Mucosa of descending colon (tissue), 3 donors: Measurements from ENCODE around the gene FMO3. TPM values are rescaled to one million over a fixed set of nuclear protein-coding genes. Genes with fewer than 3 reads are reported as not detected.

Source experiments
- ATAC-seq: fragments of 200-7000 bp; cut with Tn5 transposase; one replicate; pipeline ENCODE4 v1.9.1; 2020; ENCODE audit warnings: mild to moderate bottlenecking, moderate library complexity
- DNase-seq, 3 donors: peaks; one replicate each; pipeline ENCODE4 v3.0.0-alpha.2; 2020
- H3K36me3 ChIP-seq: fragments of 200-600 bp; one replicate; pipeline ENCODE4 v1.8.0; 2021; ENCODE audit warnings: low read depth, mild to moderate bottlenecking
- H3K4me1 ChIP-seq: fragments of 200-600 bp; one replicate; pipeline ENCODE4 v1.8.0; 2021; ENCODE audit warnings: low read depth, mild to moderate bottlenecking
- H3K4me3 ChIP-seq: fragments of 200-600 bp; one replicate; pipeline ENCODE4 v1.8.0; 2021; ENCODE audit warnings: mild to moderate bottlenecking
- H3K9me3 ChIP-seq: fragments of 200-600 bp; one replicate; pipeline ENCODE4 v1.8.0; 2021; ENCODE audit warnings: mild to moderate bottlenecking
- CTCF ChIP-seq: fragments of 200-600 bp; IDR thresholded peaks from one replicate; pipeline ENCODE4 v1.8.0; 2022; ENCODE audit warnings: antibody characterized with exemption, mild to moderate bottlenecking
- intact Hi-C, 2 donors: fragments of 100-400 bp; cut with DNase I in 1 of 2; cut with micrococcal nuclease in 1 of 2; formaldehyde crosslinking; loops; one replicate each; pipeline versions ENCODE4 v1.11.0 to v1.11.1; 2022; cut with DNase I, micrococcal nuclease
- long read RNA-seq, 2 donors: library from polyadenylated mRNA; unstranded; transcript quantifications; one replicate each; pipeline ENCODE4 v2.0.0, GENCODE V29; 2019 to 2021
- total RNA-seq, 3 donors: library from RNA; stranded (reverse); fragmentation: NEBNext Ultra II Directional in 2 of 3; extraction: Animal tissue kit (Norgen Biotek cat#: 25700) in 2 of 3; gene quantifications; one replicate each; pipeline versions ENCODE4 v1.2.1 to v1.2.4, GENCODE V29; 2021 to 2023
- donor health status: DM: no; HTN: no; CAD: no; lungs with moderate emphysema.
- donor health status: DM: no; HTN: no; CAD: no.
- donor health status: DM: no; HTN: yes; CAD: no.

The FMO3 gene
- under 1 TPM; 0.22 to 0.63 (median 0.38) TPM for total RNA-seq
- long read RNA-seq, donor 1, partial matches to known transcripts, result 0 of 2 reads
- long read RNA-seq, donor 1, other reads (novel, unspliced or antisense), result 2 of 2 reads
- long read RNA-seq, donor 2, partial matches to known transcripts, result 1 of 1 reads
- long read RNA-seq, donor 2, other reads (novel, unspliced or antisense), result 0 of 1 reads

DNA sequence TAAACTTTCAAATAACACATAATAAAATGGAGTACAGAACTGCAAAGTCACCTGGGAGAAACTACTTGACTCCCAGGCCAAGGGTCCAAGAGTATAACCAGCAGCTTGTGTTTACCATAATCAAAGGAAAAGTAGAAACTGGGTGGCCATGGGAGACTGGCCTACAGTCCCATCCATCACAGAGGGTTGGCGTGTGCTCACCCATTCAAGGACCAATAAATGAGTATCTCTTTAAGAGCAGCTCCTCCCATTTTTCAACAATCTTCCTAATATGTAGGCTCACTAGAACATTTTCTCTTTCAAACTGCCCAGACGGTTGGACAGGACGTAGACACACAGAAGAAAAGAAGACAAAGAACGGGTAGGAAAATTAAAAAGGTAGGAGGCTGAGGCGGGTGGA is at the start of gene FMO3:
FMO3 (plus strand) TSS at position 302 of the 400 bp plus-strand sequence. CDS start 1,754 bp downstream, outside the sequence.
- H3K36me3 ChIP-seq, result no peaks in the 10 kb centered on the region
- H3K4me3 ChIP-seq, result no peak within 1 kb of the TSS
- no peaks in the 10 kb centered on the region for H3K4me1 ChIP-seq
- DNase-seq, result no peak
- no peak for ATAC-seq
- no peak for TF ChIP-seq CTCF
- no peaks in the 10 kb centered on the region for H3K9me3 ChIP-seq
- intact Hi-C loops, result no loop called here

DNA sequence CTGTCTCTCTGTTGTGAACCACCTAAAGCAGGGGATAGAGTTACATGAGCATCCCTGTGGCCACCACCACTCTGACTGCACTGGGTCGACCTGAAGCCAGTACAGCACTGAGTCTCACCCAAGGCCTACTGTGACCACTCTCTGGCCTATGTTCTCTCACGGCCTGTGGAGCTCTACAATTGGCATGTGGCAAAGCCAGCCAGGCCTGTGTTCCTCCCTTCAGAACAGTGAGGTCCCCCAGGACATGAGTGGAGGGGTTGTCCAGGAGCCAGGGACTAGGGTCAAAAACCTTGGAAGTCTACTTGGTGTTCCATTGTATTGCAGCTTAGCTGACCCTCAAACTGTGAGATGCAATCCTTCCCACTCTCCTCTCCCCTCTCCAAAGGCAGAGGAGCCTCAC is 42.7 kb upstream of the FMO3 start:
- H3K4me1 ChIP-seq, result no peaks in the 10 kb centered on the region
- H3K9me3 ChIP-seq, result no peaks in the 10 kb centered on the region
- DNase-seq (no peak), ATAC-seq (no peak)
- H3K36me3 ChIP-seq, result no peaks in the 10 kb centered on the region
- H3K4me3 ChIP-seq, result no peak overlapping the region
- intact Hi-C loops, result no loop called here
- TF ChIP-seq CTCF, result no peak

- no peak for TF ChIP-seq CTCF
- H3K4me1 ChIP-seq, result no peaks in the 10 kb centered on the region
- H3K36me3 ChIP-seq, result no peaks in the 10 kb centered on the region
- ATAC-seq (no peak), DNase-seq (no peak)
- no peak overlapping the region for H3K4me3 ChIP-seq
- no peaks in the 10 kb centered on the region for H3K9me3 ChIP-seq
- intact Hi-C loops, result no loop called here
Observed at GRCh38 chr1:171052977-171053376, 37.7 kb upstream of the FMO3 start.

- TF ChIP-seq CTCF, result no peak
- no peaks in the 10 kb centered on the region for H3K4me1 ChIP-seq
- ATAC-seq (no peak), DNase-seq (no peak)
- H3K9me3 ChIP-seq, result no peaks in the 10 kb centered on the region
- H3K4me3 ChIP-seq, result no peak overlapping the region
- no peaks in the 10 kb centered on the region for H3K36me3 ChIP-seq
- intact Hi-C loops, result no loop called here
Observed at GRCh38 chr1:171055966-171056643, 34.6 kb upstream of the FMO3 start.

DNA sequence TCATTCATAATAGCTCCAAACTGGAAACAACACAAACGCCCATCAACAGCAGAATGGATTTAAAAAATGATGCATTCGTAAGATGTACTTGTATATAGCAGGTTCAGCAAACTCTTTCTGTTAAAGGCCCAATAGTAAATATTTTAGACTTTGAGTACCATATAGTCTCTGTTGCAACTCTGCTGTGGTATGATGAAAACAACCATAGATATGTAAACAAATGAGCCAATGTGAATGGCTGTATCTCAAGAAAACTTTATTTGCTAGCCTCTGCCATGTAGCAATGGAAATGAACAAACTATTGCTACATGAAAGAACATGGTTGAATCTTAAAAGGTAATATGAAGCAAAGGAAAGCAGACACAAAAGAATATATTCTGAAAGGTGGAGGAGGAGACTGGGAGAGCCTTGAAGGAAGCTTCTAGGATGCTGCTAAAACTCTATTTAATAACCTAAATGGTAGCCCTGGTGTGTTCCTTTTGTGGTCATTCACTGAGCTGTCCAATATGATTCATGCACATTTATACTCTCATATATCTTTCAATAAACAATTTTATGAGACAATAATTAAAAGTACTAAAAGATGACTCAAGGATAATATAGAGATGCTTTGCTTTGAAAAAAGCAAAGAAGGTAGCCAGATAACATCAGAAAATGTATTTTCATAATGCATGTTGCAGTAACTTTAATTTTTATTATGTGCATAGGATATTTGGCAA is 29.1 kb upstream of the FMO3 start:
- DNase-seq, result no peak
- H3K9me3 ChIP-seq, result no peaks in the 10 kb centered on the region
- no peak for ATAC-seq
- no peak overlapping the region for H3K4me3 ChIP-seq
- no peaks in the 10 kb centered on the region for H3K36me3 ChIP-seq
- TF ChIP-seq CTCF, result no peak
- intact Hi-C loops, result no loop called here
- H3K4me1 ChIP-seq, result no peaks in the 10 kb centered on the region
